HUES64 (cell line): ENCODE measurements around the gene ZMAT5.

Experiments
- H3K27ac ChIP-seq: 2 replicates; pipeline ENCODE4 v1.7.0; 2013; ENCODE audit warnings: low read depth, low read length, inconsistent platforms
- H3K27me3 ChIP-seq: 2 replicates; pipeline ENCODE4 v1.6.1; 2013; ENCODE audit warnings: mild to moderate bottlenecking, low read length; ENCODE audit not compliant: insufficient read depth
- H3K36me3 ChIP-seq: 2 replicates; pipeline ENCODE4 v1.6.1; 2013; ENCODE audit warnings: mild to moderate bottlenecking, low read length; ENCODE audit not compliant: insufficient read depth
- H3K4me1 ChIP-seq: 2 replicates; pipeline ENCODE4 v1.6.1; 2013; ENCODE audit warnings: mild to moderate bottlenecking, low read length, moderate library complexity; ENCODE audit not compliant: insufficient read depth
- H3K4me3 ChIP-seq: 2 replicates; pipeline ENCODE4 v1.5.1; 2013; ENCODE audit warnings: mild to moderate bottlenecking, low read length, moderate library complexity
- H3K9ac ChIP-seq: 2 replicates; pipeline ENCODE4 v1.6.1; 2013; ENCODE audit warnings: mild to moderate bottlenecking, low read depth, low read length
- H3K9me3 ChIP-seq: 2 replicates; pipeline ENCODE4 v1.6.1; 2013; ENCODE audit warnings: low read depth, low read length; ENCODE audit not compliant: insufficient read depth
- WGBS: fragments of 150-250, 120-280 bp; methylation state at CpG from one replicate; pipeline ENCODE4 v1.1.7; 2013; ENCODE audit warnings: missing lambda C conversion rate; 5-methylcytosine and 5-hydroxymethylcytosine counted together

ZMAT5 gene

DNA sequence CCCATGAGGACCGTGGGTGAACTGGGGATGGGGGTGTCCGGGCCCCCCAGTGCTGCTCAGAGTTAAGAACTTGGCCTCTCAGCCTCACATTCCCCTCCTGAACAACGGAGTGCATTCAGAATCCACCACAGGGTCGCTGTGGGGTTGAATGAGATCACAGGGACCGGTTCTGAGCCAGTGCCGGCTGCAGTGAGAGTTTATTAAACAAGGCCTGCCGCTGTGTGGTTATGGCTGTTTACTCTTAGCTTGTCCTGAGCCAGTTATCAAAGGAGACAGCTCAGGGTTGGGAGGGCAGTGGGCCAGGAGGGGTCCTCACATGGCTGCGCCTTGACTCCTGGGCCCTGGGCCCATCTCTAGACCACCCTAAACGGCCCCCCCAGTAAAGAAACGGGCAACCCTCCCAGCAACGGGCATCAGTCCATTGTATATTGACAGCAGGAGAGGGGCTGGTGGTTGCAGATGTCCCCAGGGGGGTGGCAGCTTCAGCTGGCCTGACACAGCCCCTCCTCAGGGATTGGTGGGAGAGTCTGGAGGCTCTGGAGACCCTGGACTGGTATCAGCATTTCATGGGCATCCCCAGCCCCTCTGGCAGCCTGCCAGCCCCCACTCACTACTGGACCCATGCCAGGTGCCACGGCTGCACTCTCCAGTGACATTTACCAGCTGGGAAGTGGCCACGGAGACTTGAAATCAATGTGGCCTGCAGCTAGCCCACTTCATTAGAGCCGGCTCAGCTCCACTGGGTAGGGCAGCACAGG is 62.1 kb downstream of the ZMAT5 start:
- no peak overlapping the region for H3K4me3 ChIP-seq
- no peak overlapping the region; the same call in 1 of the 2 replicates for H3K27ac ChIP-seq
- peaks cover 45% of the 10 kb centered on the region for H3K4me1 ChIP-seq
- WGBS, result 35% methylated on average over 14 of the region's 14 CpGs
- H3K9me3 ChIP-seq, result no peaks in the 10 kb centered on the region
- peaks cover 51% of the 10 kb centered on the region for H3K27me3 ChIP-seq
- H3K9ac ChIP-seq, result no peak overlapping the region
- H3K36me3 ChIP-seq, result no peaks in the 10 kb centered on the region

- Histone ChIP-seq H3K9me3 (no peaks in the 10 kb centered on the region), H3K4me3 (peak overlapping the region; percentile 30), H3K36me3 (no peaks in the 10 kb centered on the region), H3K4me1 (peaks cover 45% of the 10 kb centered on the region), H3K27me3 (peaks cover 51% of the 10 kb centered on the region), H3K27ac (no peak overlapping the region; the same call in 1 of the 2 replicates), H3K9ac (no peak overlapping the region)
- 15% methylated on average over 7 of the region's 7 CpGs for WGBS
Observed at GRCh38 chr22:29703569-29704195, 63.1 kb downstream of the ZMAT5 start.

DNA sequence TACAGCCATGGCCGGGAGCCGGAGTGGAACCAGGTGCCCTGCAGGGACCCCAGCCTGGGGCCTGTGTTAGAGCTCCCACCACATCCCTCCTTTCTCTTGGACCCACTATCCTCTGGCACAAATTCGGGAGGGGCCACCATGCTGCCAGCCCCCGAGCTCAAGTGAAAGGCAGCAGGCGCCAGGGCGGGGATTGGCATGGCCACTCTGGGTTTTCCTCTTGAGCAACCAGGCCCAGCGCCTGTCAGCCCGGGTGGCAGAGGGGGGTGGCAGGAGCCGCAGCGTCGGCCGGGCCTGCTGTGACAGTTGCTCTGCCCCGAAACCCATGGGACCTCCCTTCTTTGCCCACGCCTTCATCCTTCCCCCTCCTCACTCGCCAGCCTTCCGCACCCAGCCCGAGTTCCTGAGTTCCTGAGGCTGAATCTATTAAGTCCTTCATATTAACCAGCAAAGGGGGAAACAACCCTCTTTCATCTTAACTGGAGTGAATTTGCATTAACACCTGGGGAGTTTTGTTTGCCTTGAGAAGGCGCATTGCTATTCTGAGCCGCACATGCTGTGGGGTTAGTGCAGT is 63.8 kb downstream of the ZMAT5 start:
- no peak overlapping the region; the same call in 1 of the 2 replicates for H3K27ac ChIP-seq
- peaks cover 51% of the 10 kb centered on the region for H3K27me3 ChIP-seq
- no peak overlapping the region for H3K9ac ChIP-seq
- WGBS, result 21% methylated on average over 17 of the region's 19 CpGs
- H3K4me3 ChIP-seq, result peak overlapping the region; percentile 30
- H3K9me3 ChIP-seq, result no peaks in the 10 kb centered on the region
- H3K4me1 ChIP-seq, result peaks cover 45% of the 10 kb centered on the region
- no peaks in the 10 kb centered on the region for H3K36me3 ChIP-seq

GRCh38 chr22:29702000-29702930 is 64.5 kb downstream of the ZMAT5 start:
- Histone ChIP-seq H3K4me3 (peak overlapping the region; percentile 30; the same call in 1 of the 2 replicates), H3K27ac (no peak overlapping the region; the same call in 1 of the 2 replicates), H3K9me3 (no peaks in the 10 kb centered on the region), H3K27me3 (peaks cover 51% of the 10 kb centered on the region), H3K9ac (no peak overlapping the region), H3K4me1 (peaks cover 45% of the 10 kb centered on the region), H3K36me3 (no peaks in the 10 kb centered on the region)
- 21% methylated on average over 14 of the region's 14 CpGs for WGBS

DNA sequence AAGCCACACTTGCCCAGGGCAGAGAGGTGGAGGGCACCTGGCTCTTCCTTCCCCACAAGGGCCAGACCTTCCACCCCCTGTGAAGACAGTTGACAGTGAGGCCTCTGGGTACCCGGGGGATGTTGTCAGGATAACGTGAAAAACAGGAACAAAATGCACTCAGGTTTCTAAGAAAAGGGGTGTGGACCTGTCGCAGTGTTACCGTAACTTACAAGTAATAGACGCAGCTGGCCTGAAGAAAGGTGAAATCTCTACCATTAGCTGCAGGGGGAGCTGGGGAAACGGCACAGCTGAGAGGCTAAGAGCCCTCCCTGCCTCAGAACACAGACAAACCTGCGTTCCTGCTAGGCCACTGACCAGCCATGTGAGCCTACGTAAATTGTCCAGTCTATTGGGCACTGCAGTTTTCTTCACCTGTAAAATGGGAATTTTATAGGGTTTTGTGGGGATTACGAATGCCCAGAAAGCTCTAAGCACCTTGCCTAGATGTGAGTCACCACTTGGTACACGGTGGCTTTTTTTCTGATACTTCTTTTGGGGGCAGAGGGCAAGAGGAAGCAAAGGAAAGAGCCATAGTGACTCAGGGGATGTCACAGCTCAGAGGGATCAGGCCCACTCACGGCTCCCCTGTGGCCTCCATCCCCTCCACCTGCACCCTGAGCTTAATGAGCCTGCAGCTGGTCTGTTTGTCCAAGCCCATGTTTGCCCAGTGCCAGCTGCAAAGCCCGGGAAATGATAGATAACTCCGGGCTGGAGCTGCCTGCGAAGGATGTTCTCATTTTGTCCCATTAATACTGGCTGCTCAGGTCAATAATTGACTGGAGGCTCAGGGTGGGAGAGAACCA is 65.4 kb downstream of the ZMAT5 start:
- Histone ChIP-seq H3K27ac (no peak overlapping the region), H3K4me3 (no peak overlapping the region), H3K4me1 (peaks cover 45% of the 10 kb centered on the region)

DNA sequence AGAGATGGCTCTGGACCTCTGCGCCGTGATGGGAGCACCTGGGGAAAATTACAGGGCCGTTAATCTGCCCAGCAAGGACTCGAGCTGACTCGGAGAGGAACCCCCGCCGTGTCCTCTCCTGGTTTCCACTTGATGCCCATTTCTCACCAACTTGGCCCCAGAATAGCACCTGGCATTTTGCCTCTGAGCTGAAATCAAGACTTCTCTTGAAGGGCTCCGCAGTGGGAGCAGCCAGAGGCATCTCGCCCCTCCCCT is 66.0 kb downstream of the ZMAT5 start:
- Histone ChIP-seq H3K9ac (no peak overlapping the region), H3K4me3 (no peak overlapping the region), H3K27me3 (peaks cover 47% of the 10 kb centered on the region), H3K4me1 (peaks cover 45% of the 10 kb centered on the region), H3K36me3 (no peaks in the 10 kb centered on the region), H3K9me3 (no peaks in the 10 kb centered on the region), H3K27ac (no peak overlapping the region)
- 54% methylated on average over 9 of the region's 9 CpGs for WGBS

More for the DNA sequence above, 65.4 kb downstream of the ZMAT5 start:
- WGBS, result 35% methylated on average over 14 of the region's 14 CpGs
- no peak overlapping the region for H3K9ac ChIP-seq
- no peaks in the 10 kb centered on the region for H3K9me3 ChIP-seq
- no peaks in the 10 kb centered on the region for H3K36me3 ChIP-seq
- peaks cover 51% of the 10 kb centered on the region for H3K27me3 ChIP-seq

DNA sequence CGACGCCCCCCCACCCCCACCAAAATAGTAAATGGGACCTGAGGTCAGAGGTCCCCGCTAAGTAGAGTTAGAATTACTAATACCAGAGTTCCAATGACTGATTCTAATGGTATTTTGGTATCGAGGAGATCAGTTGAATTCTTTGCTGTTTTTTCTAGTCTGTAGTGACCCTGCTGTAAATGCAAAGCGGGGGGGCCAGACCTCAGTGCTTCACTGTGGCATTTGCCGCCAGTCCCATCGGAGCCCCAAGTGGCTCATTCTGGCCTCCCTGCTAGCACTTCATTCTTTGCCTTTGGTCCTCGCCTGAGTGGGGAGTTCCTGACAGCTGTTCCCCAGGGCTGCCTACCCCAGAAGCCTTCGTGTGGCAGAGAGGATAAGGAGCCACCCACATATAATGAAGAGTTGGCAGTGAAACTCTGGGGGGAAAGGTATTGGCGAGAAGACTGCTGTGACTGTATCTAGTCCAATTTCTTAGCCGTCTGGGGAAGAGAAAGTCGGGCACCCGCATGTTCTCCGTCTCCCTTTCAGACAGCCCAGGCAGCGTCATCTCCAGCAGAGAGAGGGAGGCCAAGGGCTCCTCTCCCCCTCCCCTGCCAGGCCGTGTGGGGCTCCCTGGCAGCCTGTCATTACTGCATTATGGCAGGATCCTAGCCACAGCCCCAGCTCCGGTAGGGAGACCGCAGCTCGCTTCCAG is 66.5 kb downstream of the ZMAT5 start:
- H3K9ac ChIP-seq, result no peak overlapping the region
- no peaks in the 10 kb centered on the region for H3K36me3 ChIP-seq
- WGBS, result 71% methylated on average over 19 of the region's 19 CpGs
- H3K4me3 ChIP-seq, result no peak overlapping the region
- no peaks in the 10 kb centered on the region for H3K9me3 ChIP-seq
- peaks cover 45% of the 10 kb centered on the region for H3K27me3 ChIP-seq
- H3K27ac ChIP-seq, result no peak overlapping the region
- peaks cover 45% of the 10 kb centered on the region for H3K4me1 ChIP-seq

GRCh38 chr22:29697853-29698598 is 68.8 kb downstream of the ZMAT5 start:
- no peaks in the 10 kb centered on the region for H3K9me3 ChIP-seq
- H3K4me3 ChIP-seq, result no peak overlapping the region
- peaks cover 25% of the 10 kb centered on the region for H3K27me3 ChIP-seq
- WGBS, result 92% methylated on average over 16 of the region's 16 CpGs
- H3K4me1 ChIP-seq, result peaks cover 29% of the 10 kb centered on the region
- no peaks in the 10 kb centered on the region for H3K36me3 ChIP-seq
- no peak overlapping the region for H3K9ac ChIP-seq
- H3K27ac ChIP-seq, result no peak overlapping the region

- H3K9ac ChIP-seq, result no peak overlapping the region
- no peaks in the 10 kb centered on the region for H3K36me3 ChIP-seq
- H3K27ac ChIP-seq, result no peak overlapping the region
- H3K27me3 ChIP-seq, result peaks cover under 1% of the 10 kb centered on the region; the same call in 1 of the 2 replicates
- H3K9me3 ChIP-seq, result no peaks in the 10 kb centered on the region
- peaks cover 28% of the 10 kb centered on the region for H3K4me1 ChIP-seq
- 96% methylated on average over 33 of the region's 33 CpGs for WGBS
- no peak overlapping the region for H3K4me3 ChIP-seq
Observed at GRCh38 chr22:29695129-29695926, 71.5 kb downstream of the ZMAT5 start.
